ENCODE measurements around the gene TWIST2.

Gene TWIST2

DNA sequence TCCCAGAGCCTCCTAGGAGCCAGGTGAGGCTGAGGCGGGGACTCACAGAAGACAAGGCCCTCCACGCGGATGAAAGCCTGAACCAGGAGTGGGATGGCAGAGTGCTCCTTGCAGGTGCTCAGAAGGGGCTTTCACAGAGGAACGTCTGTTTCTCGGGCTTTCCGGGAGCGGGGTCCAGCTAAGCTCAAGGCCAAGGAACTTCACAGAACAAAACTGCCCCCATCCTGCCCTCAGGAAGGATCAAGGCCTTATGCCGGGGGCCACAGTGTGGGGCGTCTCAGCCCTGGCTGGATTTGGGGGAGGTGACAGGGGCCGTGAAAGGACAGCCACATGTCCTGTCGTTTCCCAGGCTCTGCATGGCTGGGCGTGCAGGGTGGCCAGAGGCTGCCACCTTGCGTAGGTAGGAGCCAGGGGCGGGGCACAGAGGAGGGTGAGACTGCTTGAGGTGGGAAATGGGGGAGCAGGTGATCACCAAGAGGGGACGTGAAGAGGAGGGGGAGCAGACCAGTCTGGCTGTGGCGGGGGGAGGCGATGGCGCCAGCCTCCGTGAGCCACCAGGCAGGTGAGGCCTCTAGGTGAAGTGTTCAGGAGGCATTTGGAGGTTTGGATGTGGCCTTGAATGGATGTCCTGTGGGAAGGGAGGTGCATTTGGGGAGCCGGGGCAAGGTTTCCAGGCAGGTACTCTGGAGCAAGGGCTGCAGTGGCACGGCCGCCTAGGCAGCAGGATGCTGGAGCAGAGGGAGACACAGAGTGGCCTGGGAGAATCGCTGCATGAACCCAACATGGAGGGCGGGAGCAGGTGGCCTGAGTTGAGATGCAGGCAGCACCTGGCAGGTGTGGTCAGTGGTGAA lies 79.1 kb downstream of the TWIST2 start:
- Histone ChIP-seq H3K4me1 (ENCODE audit: insufficient read depth, low read length, poor library complexity, severe bottlenecking) (no peaks in the 10 kb centered on the region), H3F3A (ENCODE audit: low read depth) (no peaks in the 10 kb centered on the region), H4K20me1 (ENCODE audit: insufficient read depth, low read length, poor library complexity, severe bottlenecking) (no peaks in the 10 kb centered on the region), H3K4me3 (ENCODE audit: low read length, poor library complexity, severe bottlenecking) (no peak overlapping the region), H3K4me2 (ENCODE audit: low read depth, low read length, poor library complexity, severe bottlenecking) (no peak overlapping the region), H3K9me2 (replicated peaks; ENCODE audit: low read depth, low read length) (no peaks in the 10 kb centered on the region), H3K9ac (ENCODE audit: low read depth, low read length, poor library complexity, severe bottlenecking) (no peak overlapping the region), H3K27me3 (ENCODE audit: insufficient read depth, low read length, poor library complexity, severe bottlenecking) (no peaks in the 10 kb centered on the region), H2AFZ (ENCODE audit: low read length) (no peak overlapping the region), H3K79me2 (ENCODE audit: insufficient read depth, low read length) (no peaks in the 10 kb centered on the region), H3K36me3 (ENCODE audit: insufficient read depth, low read length) (no peaks in the 10 kb centered on the region), H3K9me3 (ENCODE audit: insufficient read depth, low read depth, low read length) (no peaks in the 10 kb centered on the region; the same call in 1 of the 2 replicates)
- TF ChIP-seq, protein P1, sequence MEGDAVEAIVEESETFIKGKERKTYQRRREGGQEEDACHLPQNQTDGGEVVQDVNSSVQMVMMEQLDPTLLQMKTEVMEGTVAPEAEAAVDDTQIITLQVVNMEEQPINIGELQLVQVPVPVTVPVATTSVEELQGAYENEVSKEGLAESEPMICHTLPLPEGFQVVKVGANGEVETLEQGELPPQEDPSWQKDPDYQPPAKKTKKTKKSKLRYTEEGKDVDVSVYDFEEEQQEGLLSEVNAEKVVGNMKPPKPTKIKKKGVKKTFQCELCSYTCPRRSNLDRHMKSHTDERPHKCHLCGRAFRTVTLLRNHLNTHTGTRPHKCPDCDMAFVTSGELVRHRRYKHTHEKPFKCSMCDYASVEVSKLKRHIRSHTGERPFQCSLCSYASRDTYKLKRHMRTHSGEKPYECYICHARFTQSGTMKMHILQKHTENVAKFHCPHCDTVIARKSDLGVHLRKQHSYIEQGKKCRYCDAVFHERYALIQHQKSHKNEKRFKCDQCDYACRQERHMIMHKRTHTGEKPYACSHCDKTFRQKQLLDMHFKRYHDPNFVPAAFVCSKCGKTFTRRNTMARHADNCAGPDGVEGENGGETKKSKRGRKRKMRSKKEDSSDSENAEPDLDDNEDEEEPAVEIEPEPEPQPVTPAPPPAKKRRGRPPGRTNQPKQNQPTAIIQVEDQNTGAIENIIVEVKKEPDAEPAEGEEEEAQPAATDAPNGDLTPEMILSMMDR (conservative IDR thresholded peaks at IDR 0.05; ENCODE audit: low read length) = no peak
- no peak for TF ChIP-seq EZH2phosphoT487 (IDR thresholded peaks at IDR 0.05; ENCODE audit: borderline replicate concordance)

DNA sequence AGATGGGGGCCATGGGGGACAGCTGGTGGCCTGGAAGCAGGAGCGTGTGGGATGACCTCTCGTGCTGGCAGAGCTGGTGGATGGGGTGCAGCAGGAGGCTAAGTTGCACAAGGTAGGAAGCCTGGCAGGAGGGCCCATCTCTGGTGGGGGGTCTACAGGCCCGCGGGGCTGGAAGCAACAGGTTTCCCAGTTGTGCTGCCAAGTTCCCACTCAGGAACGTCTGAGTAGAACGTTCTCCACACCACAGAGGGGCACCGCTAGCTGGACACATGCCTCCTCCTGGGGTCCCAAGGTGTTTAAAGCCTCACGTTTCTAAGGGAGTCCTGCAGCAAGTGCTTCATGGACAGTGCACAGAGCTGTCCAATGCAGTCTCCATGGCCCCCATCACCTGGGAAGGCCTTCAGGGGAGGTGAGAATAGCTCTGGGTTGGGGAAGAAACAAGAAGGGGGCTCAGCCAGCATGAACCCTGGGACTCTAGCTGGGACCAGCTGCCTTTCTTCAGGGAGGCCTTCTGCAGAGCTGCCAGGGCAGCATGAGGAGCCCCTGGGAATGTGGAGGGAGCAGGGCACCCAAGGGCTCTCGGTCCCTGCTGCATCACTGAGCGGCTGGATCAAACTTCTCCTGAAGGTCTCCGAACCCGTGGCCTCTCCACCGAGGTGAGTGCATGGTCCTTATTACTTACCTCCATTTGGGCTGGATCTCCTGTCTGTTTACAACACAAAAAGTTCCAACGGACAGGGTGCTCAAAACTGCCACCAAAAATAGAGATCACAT lies 80.0 kb downstream of the TWIST2 start:
- H3K4me1 ChIP-seq (ENCODE audit: insufficient read depth, low read length, poor library complexity, severe bottlenecking) = no peaks in the 10 kb centered on the region
- no peaks in the 10 kb centered on the region for H3K9me2 ChIP-seq (replicated peaks; ENCODE audit: low read depth, low read length)
- no peak overlapping the region for H3K4me3 ChIP-seq (ENCODE audit: low read length, poor library complexity, severe bottlenecking)
- H3K36me3 ChIP-seq (ENCODE audit: insufficient read depth, low read length) = no peaks in the 10 kb centered on the region
- H3K27me3 ChIP-seq (ENCODE audit: insufficient read depth, low read length, poor library complexity, severe bottlenecking) = no peaks in the 10 kb centered on the region
- no peaks in the 10 kb centered on the region; the same call in 1 of the 2 replicates for H3K9me3 ChIP-seq (ENCODE audit: insufficient read depth, low read depth, low read length)
- no peaks in the 10 kb centered on the region for H3K79me2 ChIP-seq (ENCODE audit: insufficient read depth, low read length)
- H3F3A ChIP-seq (ENCODE audit: low read depth) = no peaks in the 10 kb centered on the region
- no peak overlapping the region for H3K4me2 ChIP-seq (ENCODE audit: low read depth, low read length, poor library complexity, severe bottlenecking)
- TF ChIP-seq, protein P1 (conservative IDR thresholded peaks at IDR 0.05; ENCODE audit: low read length) = no peak
- TF ChIP-seq EZH2phosphoT487 (IDR thresholded peaks at IDR 0.05; ENCODE audit: borderline replicate concordance) = no peak
- H2AFZ ChIP-seq (ENCODE audit: low read length) = no peak overlapping the region
- H4K20me1 ChIP-seq (ENCODE audit: insufficient read depth, low read length, poor library complexity, severe bottlenecking) = no peaks in the 10 kb centered on the region
- no peak overlapping the region for H3K9ac ChIP-seq (ENCODE audit: low read depth, low read length, poor library complexity, severe bottlenecking)

DNA sequence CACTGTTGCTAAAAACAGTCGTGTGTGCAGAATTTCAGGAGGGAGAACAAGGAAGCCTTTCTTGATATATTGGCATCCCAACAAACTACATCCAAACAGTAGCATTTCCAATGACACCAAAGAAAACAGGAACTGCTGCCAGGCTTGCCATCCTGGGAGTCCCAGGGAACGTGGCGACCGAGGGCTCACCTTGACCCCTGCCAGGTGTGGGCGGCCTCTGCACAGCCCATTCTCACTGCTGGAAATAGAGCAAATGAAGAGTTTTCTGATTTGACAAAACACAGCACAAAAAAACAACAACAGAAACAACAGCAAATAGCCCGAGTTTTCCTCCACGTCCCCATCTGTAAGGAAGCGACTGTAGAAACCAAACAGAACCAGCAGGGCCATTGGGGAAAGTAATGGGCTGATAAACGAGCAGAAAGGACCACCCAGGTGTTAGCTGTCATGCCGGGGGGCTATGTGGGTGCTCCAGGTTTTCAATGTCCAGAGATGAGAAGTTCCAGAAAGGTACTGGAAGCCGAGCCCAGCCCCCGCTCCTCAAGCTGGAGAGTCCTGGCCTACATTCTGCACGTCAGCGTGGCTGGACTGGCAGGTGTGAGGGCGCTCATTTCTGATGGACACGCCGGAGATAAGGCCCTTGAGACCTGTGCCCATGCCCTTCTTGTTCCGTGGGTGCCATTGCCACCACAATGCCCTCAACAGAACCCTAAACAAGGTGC lies 80.8 kb downstream of the TWIST2 start:
- Histone ChIP-seq H3K27me3 (ENCODE audit: insufficient read depth, low read length, poor library complexity, severe bottlenecking) (no peaks in the 10 kb centered on the region), H3F3A (ENCODE audit: low read depth) (no peaks in the 10 kb centered on the region), H4K20me1 (ENCODE audit: insufficient read depth, low read length, poor library complexity, severe bottlenecking) (no peaks in the 10 kb centered on the region), H3K9me3 (ENCODE audit: insufficient read depth, low read depth, low read length) (no peaks in the 10 kb centered on the region; the same call in 1 of the 2 replicates), H3K9ac (ENCODE audit: low read depth, low read length, poor library complexity, severe bottlenecking) (no peak overlapping the region), H3K36me3 (ENCODE audit: insufficient read depth, low read length) (no peaks in the 10 kb centered on the region), H3K4me3 (ENCODE audit: low read length, poor library complexity, severe bottlenecking) (no peak overlapping the region), H3K4me1 (ENCODE audit: insufficient read depth, low read length, poor library complexity, severe bottlenecking) (no peaks in the 10 kb centered on the region), H2AFZ (ENCODE audit: low read length) (no peak overlapping the region), H3K9me2 (replicated peaks; ENCODE audit: low read depth, low read length) (no peaks in the 10 kb centered on the region), H3K4me2 (ENCODE audit: low read depth, low read length, poor library complexity, severe bottlenecking) (no peak overlapping the region), H3K79me2 (ENCODE audit: insufficient read depth, low read length) (no peaks in the 10 kb centered on the region)
- TF ChIP-seq, protein P1 (conservative IDR thresholded peaks at IDR 0.05; ENCODE audit: low read length) = no peak
- TF ChIP-seq EZH2phosphoT487 (IDR thresholded peaks at IDR 0.05; ENCODE audit: borderline replicate concordance) = no peak

Measured in Loucy (cell line).